ENCODE measurements around the gene MPST.
A peak's percentile ranks its signal among the peaks of the same experiment; 100 is the strongest.

The MPST gene

GRCh38 chr22:37001826-37002225 lies 17.7 kb upstream of the MPST start:
- no peak for DNase-seq

- DNase-seq, result no peak
Observed at GRCh38 chr22:37002633-37003032, 16.9 kb upstream of the MPST start.

GRCh38 chr22:37007651-37008050 lies 11.9 kb upstream of the MPST start:
- DNase-seq, result no peak

- DNase-seq, result no peak
Observed at GRCh38 chr22:37008365-37008764, 11.2 kb upstream of the MPST start.

- DNase-seq, result no peak
Observed at GRCh38 chr22:37009490-37009889, 10.1 kb upstream of the MPST start.

- no peak for DNase-seq
Observed at GRCh38 chr22:37010174-37010573, 9.4 kb upstream of the MPST start.

- DNase-seq, result no peak
Observed at GRCh38 chr22:37010976-37011375, 8.6 kb upstream of the MPST start.

- DNase-seq, result no peak
Observed at GRCh38 chr22:37011472-37011871, 8.1 kb upstream of the MPST start.

GRCh38 chr22:37012262-37012904 lies 7.2 kb upstream of the MPST start:
- no peak for DNase-seq

GRCh38 chr22:37012956-37013355 lies 6.6 kb upstream of the MPST start:
- DNase-seq, result no peak

- no peak for DNase-seq
Observed at GRCh38 chr22:37014415-37014806, 5.1 kb upstream of the MPST start.

GRCh38 chr22:37014835-37015586 lies 4.5 kb upstream of the MPST start:
- DNase-seq, result no peak

- no peak for DNase-seq
Observed at GRCh38 chr22:37015587-37015878, 4.0 kb upstream of the MPST start.

GRCh38 chr22:37016134-37016910 lies 3.2 kb upstream of the MPST start:
- no peak for DNase-seq

GRCh38 chr22:37017356-37017755 lies 2.2 kb upstream of the MPST start:
- no peak for DNase-seq

- DNase-seq, result no peak
Observed at GRCh38 chr22:37018086-37018814, 1.3 kb upstream of the MPST start.

GRCh38 chr22:37018815-37019308 lies 680 bp upstream of the MPST start:
- DNase-seq, result no peak

GRCh38 chr22:37020192-37020479 lies 594 bp downstream of the MPST start:
- DNase-seq, result no peak

- DNase-seq, result no peak
Observed at GRCh38 chr22:37021041-37021440, 1.5 kb downstream of the MPST start.

- DNase-seq, result peak; percentile 59
Observed at GRCh38 chr22:37021710-37022482, 2.4 kb downstream of the MPST start.

GRCh38 chr22:37022483-37023337 lies 3.2 kb downstream of the MPST start:
- DNase-seq, result no peak

Measured in activated naive CD4-positive, alpha-beta T cell treated with Interleukin-2 at 50 U/mL for 16 hours (primary cell).